BJ (cell line): ENCODE data around the gene GSE1. TPM values are rescaled to one million over a fixed set of nuclear protein-coding genes. Genes with fewer than 3 reads are reported as not detected.

ENCODE experiments used
- CTCF ChIA-PET: fragments of 350-600 bp; formaldehyde crosslinking; extraction: SDS; loops from one replicate; lab custom pipeline; 2021; ENCODE audit warnings: antibody characterized with exemption, inconsistent platforms; lab: Yijun Ruan, JAX
- POLR2A ChIA-PET: fragments of 300-600 bp; sonication (Branson Sonifier 250); formaldehyde crosslinking; extraction: SDS; loops from one replicate; lab custom pipeline; 2021; ENCODE audit warnings: antibody characterized with exemption; lab: Charles Lee
- DNase-seq: peaks from one replicate; pipeline ENCODE4 v3.0.0-alpha.2; 2011; ENCODE audit warnings: low read depth
- H3K27me3 ChIP-seq: 2 replicates; pipeline ENCODE4 v1.6.0; 2011; ENCODE audit warnings: low read length; ENCODE audit not compliant: control insufficient read depth, insufficient read depth
- H3K36me3 ChIP-seq: 2 replicates; pipeline ENCODE4 v1.5.1; 2011; ENCODE audit warnings: low read length; ENCODE audit not compliant: control insufficient read depth, insufficient read depth
- H3K4me3 ChIP-seq: 2 replicates; pipeline ENCODE4 v1.5.1; 2011; ENCODE audit warnings: low read depth, mild to moderate bottlenecking, control low read depth, low read length
- polyA plus RNA-seq: library from polyadenylated mRNA; depleted of rRNA; stranded (reverse); fragments of >200 nt; gene quantifications from 2 replicates; pipeline ENCODE4 v1.2.3, GENCODE V29; 2011
- TF ChIP-seq, protein P1 (sequence below): IDR thresholded peaks from 2 replicates; pipeline ENCODE4 v1.5.1; 2011; ENCODE audit warnings: low read depth, mild to moderate bottlenecking, control low read depth, inconsistent platforms, low read length, moderate library complexity; ENCODE audit not compliant: insufficient read depth

GSE1 gene
- polyA plus RNA-seq, 1 experiment = 16.2 TPM

DNA sequence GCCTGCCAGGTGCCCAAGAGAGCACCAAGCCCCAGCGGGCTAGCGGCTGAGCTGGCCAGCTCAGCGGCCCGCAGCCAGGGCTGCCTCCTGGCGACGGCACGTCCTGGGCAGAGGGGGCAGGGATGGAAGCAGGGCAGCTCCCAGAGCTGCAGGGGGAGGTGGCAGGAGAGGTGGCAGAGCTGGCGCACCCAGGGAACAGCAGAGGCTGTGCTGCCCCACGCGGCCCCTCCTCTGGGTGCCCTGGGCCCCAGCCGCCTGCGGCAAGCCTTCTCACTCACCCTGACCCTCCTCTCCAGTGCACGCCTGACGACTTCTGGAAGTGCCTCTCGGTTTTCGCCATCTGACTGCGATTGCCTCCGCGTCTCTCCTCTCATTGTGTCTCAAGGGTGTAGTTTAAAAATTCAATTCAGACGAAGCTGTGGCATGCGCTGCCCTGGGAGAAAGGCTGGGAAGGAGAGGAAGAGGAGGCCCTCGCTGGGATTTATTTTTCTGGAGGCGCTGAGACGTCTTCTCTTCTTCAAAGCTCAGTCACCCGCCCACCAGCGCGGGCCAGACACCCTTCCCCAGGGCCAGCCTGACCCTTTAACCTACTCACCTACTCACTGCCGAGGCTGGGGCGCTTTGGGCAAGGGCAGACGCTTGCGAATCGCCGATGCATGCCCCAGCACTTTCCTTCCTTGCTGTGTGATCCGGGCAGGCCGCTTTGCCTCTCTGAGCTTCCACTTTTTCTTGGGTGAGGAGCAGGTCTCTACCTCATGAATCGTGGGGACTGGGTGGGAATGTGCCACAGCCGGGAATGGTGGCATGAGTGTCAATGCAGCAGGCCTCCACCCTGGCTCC lies 24.9 kb downstream of the GSE1 start:
- POLR2A ChIA-PET = no interaction called here

DNA sequence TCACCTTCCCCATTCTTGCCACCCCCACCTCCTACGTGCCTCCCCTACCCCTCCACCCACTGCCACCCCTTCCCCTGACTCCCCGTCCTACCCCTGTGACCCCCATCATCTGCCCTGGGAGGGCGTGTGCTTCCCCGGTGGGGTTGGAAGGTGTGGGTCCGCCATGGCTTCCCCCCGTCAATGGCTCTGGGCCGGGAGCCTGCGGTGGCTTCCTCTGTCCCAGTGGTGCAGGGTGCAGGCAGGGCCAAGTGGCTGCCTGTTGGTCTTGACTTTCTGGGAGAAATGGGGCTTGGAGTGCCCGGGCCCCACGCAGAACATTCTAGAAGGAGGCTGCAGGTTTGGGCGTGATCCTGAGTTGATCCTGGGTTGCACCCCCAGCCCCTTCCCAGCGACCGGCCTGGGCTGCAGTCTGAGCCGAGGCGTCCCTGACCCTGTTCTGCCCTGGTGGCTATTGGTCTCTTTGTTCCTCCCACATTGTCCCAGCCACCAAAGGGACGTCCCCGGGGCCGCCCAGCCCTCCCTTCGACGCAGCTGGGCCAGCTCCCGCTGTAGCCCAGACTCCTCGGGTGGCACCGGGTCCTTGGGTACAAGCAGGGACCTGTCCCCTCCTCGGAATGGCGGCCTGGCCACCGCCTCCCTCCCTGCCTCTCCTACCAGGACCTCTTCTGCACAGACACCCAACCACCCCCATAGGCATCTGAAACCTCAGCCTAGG lies 25.7 kb downstream of the GSE1 start:
- ChIA-PET POLR2A (no interaction called here), CTCF (no interaction called here)
- H3K27me3 ChIP-seq = no peaks in the 10 kb centered on the region
- peaks cover 6% of the 10 kb centered on the region for H3K36me3 ChIP-seq
- TF ChIP-seq, protein P1, sequence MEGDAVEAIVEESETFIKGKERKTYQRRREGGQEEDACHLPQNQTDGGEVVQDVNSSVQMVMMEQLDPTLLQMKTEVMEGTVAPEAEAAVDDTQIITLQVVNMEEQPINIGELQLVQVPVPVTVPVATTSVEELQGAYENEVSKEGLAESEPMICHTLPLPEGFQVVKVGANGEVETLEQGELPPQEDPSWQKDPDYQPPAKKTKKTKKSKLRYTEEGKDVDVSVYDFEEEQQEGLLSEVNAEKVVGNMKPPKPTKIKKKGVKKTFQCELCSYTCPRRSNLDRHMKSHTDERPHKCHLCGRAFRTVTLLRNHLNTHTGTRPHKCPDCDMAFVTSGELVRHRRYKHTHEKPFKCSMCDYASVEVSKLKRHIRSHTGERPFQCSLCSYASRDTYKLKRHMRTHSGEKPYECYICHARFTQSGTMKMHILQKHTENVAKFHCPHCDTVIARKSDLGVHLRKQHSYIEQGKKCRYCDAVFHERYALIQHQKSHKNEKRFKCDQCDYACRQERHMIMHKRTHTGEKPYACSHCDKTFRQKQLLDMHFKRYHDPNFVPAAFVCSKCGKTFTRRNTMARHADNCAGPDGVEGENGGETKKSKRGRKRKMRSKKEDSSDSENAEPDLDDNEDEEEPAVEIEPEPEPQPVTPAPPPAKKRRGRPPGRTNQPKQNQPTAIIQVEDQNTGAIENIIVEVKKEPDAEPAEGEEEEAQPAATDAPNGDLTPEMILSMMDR = no peak
- DNase-seq = no peak
- H3K4me3 ChIP-seq = no peak overlapping the region

More for the DNA sequence above, 24.9 kb downstream of the GSE1 start:
- H3K27me3 ChIP-seq = no peaks in the 10 kb centered on the region
- H3K36me3 ChIP-seq = peaks cover 5% of the 10 kb centered on the region
- no peak overlapping the region for H3K4me3 ChIP-seq
- CTCF ChIA-PET = interaction anchor here (1.3 kb wide), 1 partner anchor 22 kb away, joined by 5 read pairs; no protein-coding TSS in a partner anchor
- DNase-seq = no peak
- TF ChIP-seq, protein P1 = no peak

DNA sequence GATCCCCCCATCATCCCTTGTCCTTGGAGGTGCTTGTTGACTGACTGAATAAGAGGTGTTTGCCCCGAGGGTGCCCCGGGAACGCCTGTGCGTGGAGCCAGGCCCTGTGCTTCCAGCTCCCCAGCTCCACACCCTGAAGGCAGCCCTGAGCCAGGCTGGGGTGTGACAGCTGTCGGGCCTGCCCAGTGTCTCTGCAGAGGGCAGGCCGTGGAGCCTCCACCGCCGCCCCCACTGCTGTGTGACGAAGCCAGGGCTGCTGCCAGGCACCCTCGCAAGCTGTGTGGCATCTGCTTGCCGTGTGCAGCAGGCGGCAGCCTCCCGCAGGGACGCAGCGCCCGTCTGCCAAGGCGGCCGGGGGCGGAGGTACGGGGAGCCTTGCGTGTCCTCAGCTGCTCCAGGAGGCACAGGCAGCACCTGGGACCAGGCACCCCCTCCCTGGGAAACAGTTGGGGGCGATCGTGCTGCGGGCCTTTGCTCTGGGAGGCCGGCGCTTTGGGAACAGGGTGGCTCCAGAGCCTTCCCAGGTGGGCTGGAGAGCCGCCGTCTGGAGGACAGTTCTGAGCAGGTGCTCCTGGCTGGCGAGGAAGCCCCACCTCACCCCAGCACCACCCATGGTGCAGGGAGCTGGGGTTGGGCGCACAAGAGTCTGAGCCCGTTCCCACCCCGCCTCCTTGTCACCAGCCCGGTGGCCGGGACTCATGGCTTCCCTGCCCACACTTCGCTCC lies 26.6 kb downstream of the GSE1 start:
- CTCF ChIA-PET = interaction anchor here (0.6 kb wide), 1 partner anchor 1436 kb away, joined by 3 read pairs; no protein-coding TSS in a partner anchor
- Histone ChIP-seq H3K36me3 (peaks cover 6% of the 10 kb centered on the region), H3K4me3 (no peak overlapping the region), H3K27me3 (no peaks in the 10 kb centered on the region)
- TF ChIP-seq, protein P1 = no peak
- POLR2A ChIA-PET = no interaction called here
- DNase-seq = no peak

DNA sequence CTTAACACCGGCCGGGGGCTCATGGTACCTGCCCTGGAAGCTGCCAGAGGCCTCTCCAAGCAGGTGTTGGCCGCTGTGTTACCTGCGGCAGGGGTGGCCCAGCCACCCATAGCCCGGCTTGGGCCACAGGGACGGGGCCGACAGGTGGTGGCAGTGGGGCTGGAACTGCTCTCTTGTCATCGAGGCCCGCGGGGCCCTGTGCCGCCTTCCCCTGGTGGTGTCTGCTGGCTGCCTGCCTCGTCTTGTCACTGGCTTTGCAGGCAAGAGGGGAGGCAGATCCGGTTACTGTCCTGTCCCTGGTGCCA lies 27.1 kb downstream of the GSE1 start:
- DNase-seq = no peak
- ChIA-PET CTCF (interaction anchor here (0.6 kb wide), 1 partner anchor 1435 kb away, joined by 3 read pairs; no protein-coding TSS in a partner anchor), POLR2A (no interaction called here)
- no peaks in the 10 kb centered on the region for H3K27me3 ChIP-seq
- TF ChIP-seq, protein P1 = no peak
- H3K36me3 ChIP-seq = peaks cover 6% of the 10 kb centered on the region
- H3K4me3 ChIP-seq = no peak overlapping the region

DNA sequence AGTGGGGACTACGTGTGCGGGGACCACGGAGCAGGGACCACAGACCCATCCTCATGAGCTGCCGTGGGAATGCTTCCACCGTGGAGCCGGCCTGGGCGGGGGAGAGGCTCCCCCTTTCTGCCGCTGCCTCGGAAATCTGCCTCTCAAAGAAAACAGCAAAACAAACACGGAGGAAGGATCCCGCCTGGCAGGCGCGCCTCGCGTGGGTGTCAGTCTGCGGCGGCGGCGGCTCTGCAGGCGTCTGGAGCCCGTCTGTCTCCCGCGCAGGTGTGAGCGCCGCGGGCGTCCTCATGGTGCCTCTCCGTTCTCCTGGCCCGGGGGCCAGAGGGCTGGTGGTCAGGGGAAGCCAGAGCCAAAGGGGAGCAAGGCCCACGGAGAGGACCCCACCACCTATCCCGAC lies 27.5 kb downstream of the GSE1 start:
- Histone ChIP-seq H3K4me3 (no peak overlapping the region), H3K36me3 (peaks cover 7% of the 10 kb centered on the region), H3K27me3 (no peaks in the 10 kb centered on the region)
- TF ChIP-seq, protein P1 = no peak
- DNase-seq = no peak
- POLR2A ChIA-PET = no interaction called here
- CTCF ChIA-PET = interaction anchor here (0.6 kb wide), 1 partner anchor 1435 kb away, joined by 3 read pairs; no protein-coding TSS in a partner anchor
